Astrocyte (in vitro differentiated cells and primary cell): ENCODE data around the gene BIRC6. TPM values are rescaled to one million over a fixed set of nuclear protein-coding genes. Genes with fewer than 3 reads are reported as not detected.

ENCODE experiments used
- DNase-seq: peaks from one replicate; pipeline ENCODE4 v3.0.0-alpha.2; 2010; ENCODE audit warnings: low read depth
- FAIRE-seq: peaks from 2 replicates; lab custom pipeline; 2011; peaks lifted over from hg19 to GRCh38; lab: Jason Lieb, UNC
- H2AFZ ChIP-seq: 2 replicates; pipeline ENCODE4 v1.6.0; 2012; ENCODE audit warnings: low read depth, low read length, inconsistent platforms
- H3K27ac ChIP-seq: 2 replicates; pipeline ENCODE4 v1.5.1; 2011; ENCODE audit warnings: low read depth, low read length, inconsistent platforms
- H3K27me3 ChIP-seq: 2 replicates; pipeline ENCODE4 v1.6.0; 2011; ENCODE audit warnings: low read length, inconsistent platforms; ENCODE audit not compliant: insufficient read depth
- H3K36me3 ChIP-seq: 2 replicates; pipeline ENCODE4 v1.5.1; 2011; ENCODE audit warnings: low read length, inconsistent platforms; ENCODE audit not compliant: insufficient read depth
- H3K4me1 ChIP-seq: 2 replicates; pipeline ENCODE4 v1.5.1; 2011; ENCODE audit warnings: low read length, inconsistent platforms; ENCODE audit not compliant: insufficient read depth
- H3K4me2 ChIP-seq: 2 replicates; pipeline ENCODE4 v1.6.0; 2012; ENCODE audit warnings: low read length, inconsistent platforms
- H3K4me3 ChIP-seq: 2 replicates; pipeline ENCODE4 v1.5.1; 2011; ENCODE audit warnings: low read depth, mild to moderate bottlenecking, low read length, inconsistent platforms; ENCODE audit not compliant: insufficient read depth
- H3K79me2 ChIP-seq: 2 replicates; pipeline ENCODE4 v1.6.0; 2012; ENCODE audit warnings: mild to moderate bottlenecking, low read length, inconsistent platforms; ENCODE audit not compliant: insufficient read depth
- H3K9ac ChIP-seq: 2 replicates; pipeline ENCODE4 v1.6.0; 2012; ENCODE audit warnings: mild to moderate bottlenecking, low read length, inconsistent platforms
- H3K9me3 ChIP-seq: 2 replicates; pipeline ENCODE4 v1.5.1; 2012; ENCODE audit warnings: low read depth, mild to moderate bottlenecking, low read length, inconsistent platforms; ENCODE audit not compliant: insufficient read depth
- H4K20me1 ChIP-seq: 2 replicates; pipeline ENCODE4 v1.6.0; 2012; ENCODE audit warnings: low read length, inconsistent platforms; ENCODE audit not compliant: insufficient read depth
- H3K27ac Mint-ChIP-seq: one replicate; pipeline ENCODE4 v1.8.0; 2021; ENCODE audit warnings: mild to moderate bottlenecking, mixed read lengths; ENCODE audit not compliant: unreplicated experiment
- H3K27me3 Mint-ChIP-seq: one replicate; pipeline ENCODE4 v1.8.0; 2021; ENCODE audit warnings: low read depth, mixed read lengths; ENCODE audit not compliant: unreplicated experiment
- H3K36me3 Mint-ChIP-seq: one replicate; pipeline ENCODE4 v1.8.0; 2021; ENCODE audit warnings: low read depth, mixed read lengths; ENCODE audit not compliant: unreplicated experiment
- H3K4me1 Mint-ChIP-seq: one replicate; pipeline ENCODE4 v1.8.0; 2021; ENCODE audit warnings: low read depth, mixed read lengths; ENCODE audit not compliant: unreplicated experiment
- H3K4me3 Mint-ChIP-seq: one replicate; pipeline ENCODE4 v1.8.0; 2021; ENCODE audit warnings: mild to moderate bottlenecking, moderate library complexity, mixed read lengths; ENCODE audit not compliant: unreplicated experiment
- H3K9me3 Mint-ChIP-seq: one replicate; pipeline ENCODE4 v1.8.0; 2021; ENCODE audit warnings: mild to moderate bottlenecking, mixed read lengths; ENCODE audit not compliant: unreplicated experiment
- EZH2 ChIP-seq: IDR thresholded peaks from 2 replicates; pipeline ENCODE4 v1.6.1; 2012; ENCODE audit warnings: mild to moderate bottlenecking, low read length, inconsistent platforms; ENCODE audit not compliant: insufficient read depth
- total RNA-seq: library from RNA; stranded (reverse); gene quantifications from 2 replicates; pipeline ENCODE4 v1.2.1, GENCODE V29; 2021
- TF ChIP-seq, protein P1 (sequence below): IDR thresholded peaks from 2 replicates; pipeline ENCODE4 v1.5.1; 2011; ENCODE audit warnings: low read depth, mild to moderate bottlenecking, inconsistent platforms, low read length, moderate library complexity; ENCODE audit not compliant: insufficient read depth

BIRC6 gene
- total RNA-seq, 1 donor from 2014 or later = 86.1 TPM

DNA sequence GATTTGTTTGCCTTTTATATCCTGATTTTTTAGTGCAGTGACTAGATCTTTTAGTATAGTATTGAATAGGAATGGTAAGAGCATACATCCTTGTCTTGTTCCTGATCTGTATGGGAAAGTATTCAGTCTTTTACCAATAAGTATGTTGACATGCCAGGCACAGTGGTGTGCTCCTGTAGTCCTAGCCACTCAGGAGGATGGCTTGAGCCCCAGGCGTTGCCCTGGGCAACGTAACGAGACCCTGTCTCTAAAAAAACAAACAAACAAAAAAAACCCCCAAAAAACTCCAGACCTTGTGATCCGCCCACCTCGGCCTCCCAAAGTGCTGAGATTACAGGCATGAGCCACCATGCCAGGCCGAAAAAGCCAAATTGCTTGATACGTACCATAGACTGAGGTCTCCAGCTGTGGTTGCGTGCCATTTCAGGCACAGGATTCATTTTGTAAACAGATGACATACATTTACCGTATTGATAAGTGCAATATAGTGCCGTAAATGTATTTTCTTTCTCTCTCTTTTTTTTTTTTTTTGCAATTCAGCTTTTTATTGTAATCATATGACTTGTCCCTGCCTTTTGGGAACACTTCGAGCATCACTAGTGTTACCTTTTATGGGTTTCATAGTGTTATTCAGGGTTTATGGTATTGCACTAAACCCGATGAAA is 18.5 kb downstream of the BIRC6 start:
- FAIRE-seq (no peak), DNase-seq (no peak)
- no peaks in the 10 kb centered on the region for H3K9me3 Mint-ChIP-seq
- no peak overlapping the region for H3K4me3 ChIP-seq
- no peak overlapping the region for H2AFZ ChIP-seq
- peaks cover 98% of the 10 kb centered on the region for H3K79me2 ChIP-seq
- H3K36me3 Mint-ChIP-seq = no peaks in the 10 kb centered on the region
- no peak overlapping the region for H3K27ac Mint-ChIP-seq
- TF ChIP-seq, protein P1, sequence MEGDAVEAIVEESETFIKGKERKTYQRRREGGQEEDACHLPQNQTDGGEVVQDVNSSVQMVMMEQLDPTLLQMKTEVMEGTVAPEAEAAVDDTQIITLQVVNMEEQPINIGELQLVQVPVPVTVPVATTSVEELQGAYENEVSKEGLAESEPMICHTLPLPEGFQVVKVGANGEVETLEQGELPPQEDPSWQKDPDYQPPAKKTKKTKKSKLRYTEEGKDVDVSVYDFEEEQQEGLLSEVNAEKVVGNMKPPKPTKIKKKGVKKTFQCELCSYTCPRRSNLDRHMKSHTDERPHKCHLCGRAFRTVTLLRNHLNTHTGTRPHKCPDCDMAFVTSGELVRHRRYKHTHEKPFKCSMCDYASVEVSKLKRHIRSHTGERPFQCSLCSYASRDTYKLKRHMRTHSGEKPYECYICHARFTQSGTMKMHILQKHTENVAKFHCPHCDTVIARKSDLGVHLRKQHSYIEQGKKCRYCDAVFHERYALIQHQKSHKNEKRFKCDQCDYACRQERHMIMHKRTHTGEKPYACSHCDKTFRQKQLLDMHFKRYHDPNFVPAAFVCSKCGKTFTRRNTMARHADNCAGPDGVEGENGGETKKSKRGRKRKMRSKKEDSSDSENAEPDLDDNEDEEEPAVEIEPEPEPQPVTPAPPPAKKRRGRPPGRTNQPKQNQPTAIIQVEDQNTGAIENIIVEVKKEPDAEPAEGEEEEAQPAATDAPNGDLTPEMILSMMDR = no peak
- no peak for TF ChIP-seq EZH2
- H4K20me1 ChIP-seq = peaks cover 94% of the 10 kb centered on the region
- peaks cover 14% of the 10 kb centered on the region for H3K4me1 Mint-ChIP-seq
- no peak overlapping the region for H3K4me2 ChIP-seq
- H3K9ac ChIP-seq = no peak overlapping the region
- no peaks in the 10 kb centered on the region for H3K27me3 Mint-ChIP-seq
- no peaks in the 10 kb centered on the region for H3K9me3 ChIP-seq
- H3K36me3 ChIP-seq = no peaks in the 10 kb centered on the region
- H3K27me3 ChIP-seq = no peaks in the 10 kb centered on the region
- H3K4me1 ChIP-seq = no peaks in the 10 kb centered on the region
- no peak overlapping the region for H3K27ac ChIP-seq
- H3K4me3 Mint-ChIP-seq = no peak overlapping the region

DNA sequence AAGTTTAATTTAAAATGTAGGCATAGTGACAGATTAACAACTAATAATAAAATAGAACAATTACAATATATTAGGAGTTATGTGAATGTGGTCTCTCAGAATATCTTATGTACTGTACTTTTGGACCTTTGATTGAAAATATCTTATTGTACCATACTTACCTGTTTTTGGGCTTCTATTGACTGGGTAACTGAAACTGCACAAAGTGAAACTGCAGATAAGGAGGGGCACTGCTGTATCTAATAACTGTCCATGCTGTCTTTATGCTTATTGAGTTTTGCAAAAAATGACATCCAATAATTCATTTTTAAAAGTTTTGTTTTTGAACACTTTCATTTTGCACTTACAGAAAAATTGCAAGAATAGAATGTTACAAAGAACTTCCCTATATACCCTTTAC is 19.9 kb downstream of the BIRC6 start:
- FAIRE-seq = no peak
- Histone ChIP-seq H3K27ac (no peak overlapping the region), H3K4me2 (no peak overlapping the region), H3K36me3 (no peaks in the 10 kb centered on the region), H3K4me3 (no peak overlapping the region), H3K79me2 (peaks cover 92% of the 10 kb centered on the region), H2AFZ (no peak overlapping the region), H3K9ac (no peak overlapping the region), H3K27me3 (no peaks in the 10 kb centered on the region), H3K4me1 (no peaks in the 10 kb centered on the region), H3K9me3 (no peaks in the 10 kb centered on the region), H4K20me1 (peaks cover 87% of the 10 kb centered on the region)
- Mint-ChIP-seq H3K4me3 (no peak overlapping the region), H3K4me1 (peaks cover 14% of the 10 kb centered on the region), H3K27ac (no peak overlapping the region), H3K27me3 (no peaks in the 10 kb centered on the region), H3K36me3 (peaks cover 2% of the 10 kb centered on the region), H3K9me3 (no peaks in the 10 kb centered on the region)
- DNase-seq = no peak
- TF ChIP-seq, protein P1 = no peak
- TF ChIP-seq EZH2 = no peak

DNA sequence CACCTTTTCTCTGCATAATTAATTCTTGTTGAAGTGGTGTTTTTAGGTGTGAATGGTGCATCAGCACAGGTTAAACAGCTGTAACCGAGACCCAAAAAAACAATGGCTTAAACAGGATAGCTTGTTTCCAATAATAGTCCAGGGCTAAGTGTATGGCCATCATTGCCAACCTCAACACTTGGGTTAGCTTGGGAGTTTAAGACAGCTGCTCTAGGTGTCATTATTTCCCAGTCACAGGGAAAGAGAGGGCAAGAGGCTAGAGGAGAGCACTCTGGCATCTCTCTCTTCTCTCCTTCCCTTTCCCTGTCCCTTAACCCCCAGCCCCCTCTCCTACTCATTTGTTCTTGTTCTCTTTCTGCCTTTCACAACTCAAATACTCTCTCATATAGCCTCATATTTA is 21.1 kb downstream of the BIRC6 start:
- Histone ChIP-seq H4K20me1 (peaks cover 82% of the 10 kb centered on the region), H3K4me2 (no peak overlapping the region), H2AFZ (no peak overlapping the region), H3K79me2 (peaks cover 86% of the 10 kb centered on the region), H3K9me3 (no peaks in the 10 kb centered on the region), H3K27ac (no peak overlapping the region), H3K27me3 (no peaks in the 10 kb centered on the region), H3K4me3 (no peak overlapping the region), H3K9ac (no peak overlapping the region), H3K4me1 (no peaks in the 10 kb centered on the region), H3K36me3 (peaks cover 5% of the 10 kb centered on the region)
- no peaks in the 10 kb centered on the region for H3K9me3 Mint-ChIP-seq
- no peak for DNase-seq
- H3K4me1 Mint-ChIP-seq = peaks cover 14% of the 10 kb centered on the region
- TF ChIP-seq EZH2 = no peak
- TF ChIP-seq, protein P1 = no peak
- H3K27ac Mint-ChIP-seq = no peak overlapping the region
- H3K36me3 Mint-ChIP-seq = peaks cover 7% of the 10 kb centered on the region
- no peaks in the 10 kb centered on the region for H3K27me3 Mint-ChIP-seq
- no peak for FAIRE-seq
- H3K4me3 Mint-ChIP-seq = no peak overlapping the region
